22Rv1 (cell line): ENCODE results near the gene HOXA3.

ENCODE experiments used
- H3K27ac ChIP-seq: fragments of 450-650 bp; 2 replicates; pipeline ENCODE4 v1.5.1; 2017
- ZFX ChIP-seq: fragments of 450-650 bp; IDR thresholded peaks from 2 replicates; pipeline ENCODE4 v1.6.1; 2017; ENCODE audit warnings: antibody characterized with exemption, borderline replicate concordance
- TF ChIP-seq, protein P1 (sequence below): fragments of 450-650 bp; IDR thresholded peaks from 2 replicates; pipeline ENCODE4 v1.5.1; 2017; ENCODE audit warnings: mild to moderate bottlenecking

Gene HOXA3

DNA sequence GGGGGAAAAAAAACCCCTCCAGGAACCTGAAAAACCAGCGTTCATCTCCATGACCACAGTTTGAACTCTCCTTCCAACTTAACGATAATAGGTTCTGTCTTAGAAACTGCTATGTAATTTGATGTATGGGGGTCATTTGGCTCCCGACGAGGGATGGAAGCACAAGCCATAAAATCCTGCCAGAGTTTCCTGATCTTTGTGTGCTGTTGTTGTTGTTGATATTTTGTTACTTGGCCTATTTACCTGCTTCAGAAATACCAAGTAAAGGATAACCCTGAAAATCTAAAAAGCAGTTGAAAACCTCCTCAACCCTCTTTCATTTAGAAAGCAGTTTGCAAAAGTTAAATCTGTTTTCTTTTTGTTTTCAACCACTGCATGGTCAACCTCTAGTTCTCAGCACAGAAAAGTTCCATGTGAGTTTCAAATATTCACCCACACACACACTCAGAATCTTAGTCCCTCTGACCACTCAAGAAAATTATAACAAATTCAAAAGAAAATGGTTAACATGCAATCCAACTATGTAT lies 40.6 kb downstream of the HOXA3 start:
- TF ChIP-seq, protein P1, sequence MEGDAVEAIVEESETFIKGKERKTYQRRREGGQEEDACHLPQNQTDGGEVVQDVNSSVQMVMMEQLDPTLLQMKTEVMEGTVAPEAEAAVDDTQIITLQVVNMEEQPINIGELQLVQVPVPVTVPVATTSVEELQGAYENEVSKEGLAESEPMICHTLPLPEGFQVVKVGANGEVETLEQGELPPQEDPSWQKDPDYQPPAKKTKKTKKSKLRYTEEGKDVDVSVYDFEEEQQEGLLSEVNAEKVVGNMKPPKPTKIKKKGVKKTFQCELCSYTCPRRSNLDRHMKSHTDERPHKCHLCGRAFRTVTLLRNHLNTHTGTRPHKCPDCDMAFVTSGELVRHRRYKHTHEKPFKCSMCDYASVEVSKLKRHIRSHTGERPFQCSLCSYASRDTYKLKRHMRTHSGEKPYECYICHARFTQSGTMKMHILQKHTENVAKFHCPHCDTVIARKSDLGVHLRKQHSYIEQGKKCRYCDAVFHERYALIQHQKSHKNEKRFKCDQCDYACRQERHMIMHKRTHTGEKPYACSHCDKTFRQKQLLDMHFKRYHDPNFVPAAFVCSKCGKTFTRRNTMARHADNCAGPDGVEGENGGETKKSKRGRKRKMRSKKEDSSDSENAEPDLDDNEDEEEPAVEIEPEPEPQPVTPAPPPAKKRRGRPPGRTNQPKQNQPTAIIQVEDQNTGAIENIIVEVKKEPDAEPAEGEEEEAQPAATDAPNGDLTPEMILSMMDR: no peak
- no peak for TF ChIP-seq ZFX
- no peak overlapping the region for H3K27ac ChIP-seq

DNA sequence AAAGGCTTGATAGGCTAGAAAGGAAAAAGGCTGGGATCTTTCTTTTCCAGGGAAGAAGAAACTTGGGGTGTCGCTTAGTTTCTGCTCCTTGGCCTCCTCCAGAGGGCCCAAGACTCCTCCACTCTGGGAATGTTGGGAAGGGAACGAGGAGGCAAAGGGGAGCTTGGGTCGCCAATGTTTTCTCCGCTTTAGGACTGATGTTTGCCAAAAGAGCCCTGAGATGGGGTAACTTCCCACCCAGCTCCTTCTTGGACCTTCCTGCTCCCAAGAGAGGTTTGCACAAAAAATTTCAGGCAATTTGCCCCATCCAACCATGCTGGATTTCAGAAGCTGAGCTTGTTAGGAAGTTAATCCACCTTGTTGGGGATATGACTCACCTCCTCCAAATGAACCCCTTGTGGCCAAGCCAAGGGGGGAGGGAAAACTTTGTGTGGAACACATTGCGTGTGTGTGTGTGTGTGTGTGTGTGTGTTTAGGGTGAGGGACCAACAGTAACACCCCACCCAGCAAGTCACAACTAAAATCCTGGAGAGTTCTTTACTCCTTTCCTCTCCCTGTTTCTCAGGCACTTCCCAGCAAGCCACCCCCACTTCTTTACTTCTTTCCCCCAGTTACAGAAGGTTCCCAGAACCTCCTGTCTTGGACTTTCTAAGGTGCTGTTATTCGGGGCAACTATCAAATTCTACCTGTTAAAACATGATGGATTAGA lies 41.2 kb downstream of the HOXA3 start:
- TF ChIP-seq, protein P1: no peak
- TF ChIP-seq ZFX: no peak
- H3K27ac ChIP-seq: no peak overlapping the region

DNA sequence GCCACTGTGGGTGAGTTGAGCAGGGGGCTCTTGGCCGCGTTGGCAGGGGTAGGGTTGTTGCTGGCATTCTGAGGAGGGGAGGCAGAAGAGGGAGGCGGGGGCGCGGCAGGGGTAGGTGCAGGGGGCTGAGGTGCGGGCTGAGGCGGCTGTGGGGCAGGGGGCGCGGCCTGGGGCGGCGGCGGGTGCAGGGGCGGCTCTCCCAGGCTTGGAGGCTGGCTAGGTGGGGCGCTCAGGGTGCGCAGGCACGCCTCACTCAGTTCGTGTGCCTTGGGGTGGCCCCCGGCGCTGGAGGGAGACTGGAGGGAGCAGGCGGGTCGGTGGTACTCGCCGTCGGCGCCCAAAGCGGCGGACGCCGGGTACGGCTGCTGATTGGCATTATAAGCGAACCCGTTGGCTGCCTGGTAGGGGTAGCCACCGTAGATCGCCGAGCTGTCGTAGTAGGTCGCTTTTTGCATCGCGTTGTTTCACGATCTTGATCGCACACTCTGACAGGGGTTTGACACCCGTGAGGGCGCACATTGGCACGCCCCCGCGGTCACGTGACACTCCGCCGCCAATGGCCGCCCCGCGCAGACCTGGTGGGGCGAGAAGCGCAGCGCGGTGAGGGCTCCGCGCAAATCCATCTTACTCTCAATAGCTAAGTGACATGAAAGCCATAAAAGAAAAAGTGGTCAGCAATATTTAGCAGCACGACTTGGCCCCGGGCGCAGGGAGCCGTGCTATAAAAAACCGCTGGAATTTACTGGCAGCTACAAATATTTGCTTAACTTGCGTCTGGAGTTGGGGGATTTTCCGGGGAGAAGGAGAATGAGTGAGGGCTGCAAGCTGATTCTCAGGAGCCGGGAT lies 42.0 kb downstream of the HOXA3 start:
- H3K27ac ChIP-seq: no peak overlapping the region
- TF ChIP-seq, protein P1: no peak
- no peak for TF ChIP-seq ZFX

DNA sequence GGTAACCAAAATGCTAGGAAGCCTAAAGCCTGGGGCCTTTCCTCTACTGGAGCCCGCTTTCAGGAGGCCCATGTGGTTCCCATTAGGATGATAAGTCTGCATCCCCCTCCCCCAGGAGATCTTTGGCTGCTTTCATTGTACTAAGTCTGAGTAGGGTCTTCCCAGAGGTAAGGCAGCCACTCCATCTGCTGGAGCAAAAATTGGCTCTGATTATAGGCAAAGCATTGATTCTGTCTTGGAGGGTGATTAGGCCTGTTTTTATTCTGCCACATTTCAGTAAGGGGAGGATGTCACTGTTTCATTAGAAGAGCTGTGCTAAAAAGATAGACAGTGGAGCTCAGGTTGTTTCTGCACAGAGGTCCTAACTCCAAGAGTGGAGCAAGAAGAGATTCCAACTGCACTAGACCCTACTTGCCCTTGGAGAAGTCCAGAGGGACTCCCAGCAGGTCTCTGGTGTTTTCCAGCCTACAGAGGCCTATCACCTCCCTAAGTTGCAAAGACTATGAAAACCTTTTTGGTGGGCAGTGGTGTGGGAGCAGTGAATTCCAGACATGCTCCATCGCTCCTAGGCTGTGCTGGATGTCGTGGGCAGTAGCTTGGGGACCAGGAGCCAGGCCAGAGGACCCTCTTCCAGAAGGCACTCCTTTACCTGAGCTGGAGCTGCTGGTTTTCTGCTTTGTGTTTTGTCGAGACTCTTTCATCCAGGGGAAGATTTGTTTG lies 42.8 kb downstream of the HOXA3 start:
- H3K27ac ChIP-seq: no peak overlapping the region

DNA sequence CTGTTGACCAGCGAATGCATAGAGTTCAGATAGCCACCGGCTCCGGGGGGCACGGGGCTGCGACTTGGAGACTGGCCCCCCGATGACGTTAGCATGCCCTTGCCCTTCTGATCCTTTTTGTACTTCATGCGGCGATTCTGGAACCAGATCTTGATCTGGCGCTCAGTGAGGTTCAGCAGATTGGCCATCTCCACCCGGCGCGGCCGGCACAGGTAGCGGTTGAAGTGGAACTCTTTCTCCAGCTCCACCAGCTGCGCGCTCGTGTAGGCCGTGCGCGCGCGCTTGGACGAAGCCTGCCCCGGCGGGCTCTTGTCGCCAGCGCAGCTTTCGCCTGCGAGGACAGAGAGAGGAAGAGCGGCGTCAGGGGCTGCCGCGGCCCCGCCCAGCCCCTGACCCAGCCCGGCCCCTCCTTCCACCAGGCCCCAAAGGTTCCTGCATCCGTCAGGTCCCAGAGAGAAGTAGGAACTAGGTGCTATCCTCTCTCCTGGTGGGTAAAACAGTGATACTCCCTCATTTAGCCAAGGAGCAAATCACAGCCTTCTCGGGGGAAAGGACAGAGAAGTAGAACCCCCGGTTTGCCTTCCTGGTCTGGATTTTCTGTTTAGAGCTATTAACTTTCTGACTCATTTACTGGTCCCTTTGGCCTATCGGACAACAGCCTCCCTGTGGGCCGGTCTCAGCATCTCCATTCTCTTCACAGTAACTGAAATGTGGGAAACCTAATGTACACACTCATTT lies 43.8 kb downstream of the HOXA3 start:
- no peak overlapping the region for H3K27ac ChIP-seq

More for the DNA sequence above, 42.8 kb downstream of the HOXA3 start:
- no peak for TF ChIP-seq ZFX
- TF ChIP-seq, protein P1: no peak

More for the DNA sequence above, 43.8 kb downstream of the HOXA3 start:
- no peak for TF ChIP-seq ZFX
- TF ChIP-seq, protein P1: no peak
